ENCODE results near the gene NPHP3. TPM values are rescaled to one million over a fixed set of nuclear protein-coding genes. Genes with fewer than 3 reads are reported as not detected.
A peak's percentile ranks its signal among the peaks of the same experiment; 100 is the strongest.
"Not testable (repeated sequence)": the region's sequence is repeated elsewhere in the genome, so short reads cannot be mapped to it uniquely, and the experiment has no call there.

NPHP3 gene
- total RNA-seq (ENCODE audit: low replicate concordance): 9.1 and 22.4 TPM in 2 replicates
- long read RNA-seq, partial matches to known transcripts: 2 of 4 reads
- long read RNA-seq, other reads (novel, unspliced or antisense): 2 of 4 reads

DNA sequence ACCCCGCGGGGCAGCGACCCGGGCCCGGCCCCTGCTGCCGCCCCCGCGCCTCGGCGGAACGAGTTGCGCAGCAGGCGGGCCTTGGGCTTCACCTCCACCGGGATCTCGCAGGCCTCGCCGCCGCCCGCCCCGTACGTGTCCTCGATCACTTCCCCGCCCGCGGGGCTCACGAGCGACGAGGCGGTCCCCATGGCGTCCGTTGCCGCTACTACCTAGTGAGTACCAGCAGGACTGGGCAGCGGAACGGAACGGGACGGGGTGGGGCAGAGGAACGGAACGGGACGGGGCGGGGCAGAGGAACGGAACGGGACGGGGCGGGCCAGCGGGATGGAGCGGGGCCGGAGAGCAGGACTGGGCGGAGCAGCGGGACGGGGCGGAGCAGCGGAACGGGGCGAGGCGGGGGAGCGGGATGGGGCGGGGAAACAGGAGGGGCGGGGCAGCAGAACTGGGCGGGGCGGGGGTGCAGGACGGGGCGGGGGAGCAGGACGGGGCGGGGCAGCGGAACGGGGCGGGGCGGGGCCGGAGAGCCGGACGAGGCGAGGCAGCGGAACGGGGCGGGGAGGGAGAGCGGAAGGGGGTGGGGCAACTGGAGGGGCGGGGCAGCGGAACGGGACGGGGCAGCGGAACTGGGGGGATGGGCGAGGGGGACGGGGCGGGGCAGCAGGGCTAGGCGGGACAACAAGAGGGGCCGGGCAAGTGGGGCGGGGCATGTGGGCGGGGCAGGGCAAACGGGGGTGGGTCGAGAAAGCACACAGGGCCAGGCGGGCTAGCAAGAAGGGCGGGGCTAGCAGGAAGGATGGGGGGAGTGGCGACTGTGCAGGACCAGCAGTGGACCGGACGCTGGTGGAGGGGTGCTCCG is at the start of gene NPHP3:
NPHP3 (minus strand) TSS at position 245 of the 859 bp plus-strand sequence; CDS start at position 191, 54 bp downstream.
- Mint-ChIP-seq H3K36me3 (peaks cover 14% of the 10 kb centered on the region), H3K4me3 (peak within 1 kb of the TSS; percentile 96), H3K27me3 (no peaks in the 10 kb centered on the region), H3K4me1 (ENCODE audit: unreplicated experiment) (peaks cover 18% of the 10 kb centered on the region), H3K9me3 (no peaks in the 10 kb centered on the region), H3K27ac (peak within 1 kb of the TSS; percentile 90)
- DNase-seq (ENCODE audit: extremely low spot score, unreplicated experiment): peak; percentile 95
- TF ChIP-seq, protein P1, sequence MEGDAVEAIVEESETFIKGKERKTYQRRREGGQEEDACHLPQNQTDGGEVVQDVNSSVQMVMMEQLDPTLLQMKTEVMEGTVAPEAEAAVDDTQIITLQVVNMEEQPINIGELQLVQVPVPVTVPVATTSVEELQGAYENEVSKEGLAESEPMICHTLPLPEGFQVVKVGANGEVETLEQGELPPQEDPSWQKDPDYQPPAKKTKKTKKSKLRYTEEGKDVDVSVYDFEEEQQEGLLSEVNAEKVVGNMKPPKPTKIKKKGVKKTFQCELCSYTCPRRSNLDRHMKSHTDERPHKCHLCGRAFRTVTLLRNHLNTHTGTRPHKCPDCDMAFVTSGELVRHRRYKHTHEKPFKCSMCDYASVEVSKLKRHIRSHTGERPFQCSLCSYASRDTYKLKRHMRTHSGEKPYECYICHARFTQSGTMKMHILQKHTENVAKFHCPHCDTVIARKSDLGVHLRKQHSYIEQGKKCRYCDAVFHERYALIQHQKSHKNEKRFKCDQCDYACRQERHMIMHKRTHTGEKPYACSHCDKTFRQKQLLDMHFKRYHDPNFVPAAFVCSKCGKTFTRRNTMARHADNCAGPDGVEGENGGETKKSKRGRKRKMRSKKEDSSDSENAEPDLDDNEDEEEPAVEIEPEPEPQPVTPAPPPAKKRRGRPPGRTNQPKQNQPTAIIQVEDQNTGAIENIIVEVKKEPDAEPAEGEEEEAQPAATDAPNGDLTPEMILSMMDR (conservative IDR thresholded peaks at IDR 0.05): peak; percentile 55

- H3K4me3 Mint-ChIP-seq: no peak overlapping the region
- no peaks in the 10 kb centered on the region for H3K4me1 Mint-ChIP-seq (ENCODE audit: unreplicated experiment)
These were observed 36.5 kb upstream of the NPHP3 start for GRCh38 chr3:132758740-132759139.

GRCh38 chr3:132756108-132756650 is 34.0 kb upstream of the NPHP3 start:
- TF ChIP-seq, protein P1 (conservative IDR thresholded peaks at IDR 0.05): no peak
- Mint-ChIP-seq H3K27me3 (no peaks in the 10 kb centered on the region), H3K9me3 (no peaks in the 10 kb centered on the region), H3K4me1 (ENCODE audit: unreplicated experiment) (no peaks in the 10 kb centered on the region), H3K27ac (no peak overlapping the region), H3K36me3 (no peaks in the 10 kb centered on the region), H3K4me3 (no peak overlapping the region)
- DNase-seq (ENCODE audit: extremely low spot score, unreplicated experiment): no peak

More at GRCh38 chr3:132758740-132759139, 36.5 kb upstream of the NPHP3 start:
- H3K27me3 Mint-ChIP-seq: no peaks in the 10 kb centered on the region
- no peak for DNase-seq (ENCODE audit: extremely low spot score, unreplicated experiment)
- no peaks in the 10 kb centered on the region for H3K36me3 Mint-ChIP-seq
- no peak overlapping the region for H3K27ac Mint-ChIP-seq
- no peaks in the 10 kb centered on the region for H3K9me3 Mint-ChIP-seq
- TF ChIP-seq, protein P1 (conservative IDR thresholded peaks at IDR 0.05): no peak

GRCh38 chr3:132753946-132754345 is 31.7 kb upstream of the NPHP3 start:
- DNase-seq (ENCODE audit: extremely low spot score, unreplicated experiment): no peak
- no peak overlapping the region for H3K27ac Mint-ChIP-seq
- H3K9me3 Mint-ChIP-seq: no peaks in the 10 kb centered on the region
- H3K4me3 Mint-ChIP-seq: no peak overlapping the region
- no peaks in the 10 kb centered on the region for H3K4me1 Mint-ChIP-seq (ENCODE audit: unreplicated experiment)
- no peaks in the 10 kb centered on the region for H3K36me3 Mint-ChIP-seq
- TF ChIP-seq, protein P1 (conservative IDR thresholded peaks at IDR 0.05): no peak
- H3K27me3 Mint-ChIP-seq: no peaks in the 10 kb centered on the region

- TF ChIP-seq, protein P1 (conservative IDR thresholded peaks at IDR 0.05): no peak
- Mint-ChIP-seq H3K27me3 (peaks cover 4% of the 10 kb centered on the region), H3K27ac (no peak overlapping the region), H3K36me3 (no peaks in the 10 kb centered on the region), H3K9me3 (no peaks in the 10 kb centered on the region), H3K4me1 (ENCODE audit: unreplicated experiment) (no peaks in the 10 kb centered on the region), H3K4me3 (no peak overlapping the region)
- DNase-seq (ENCODE audit: extremely low spot score, unreplicated experiment): no peak
These were observed 27.6 kb upstream of the NPHP3 start for GRCh38 chr3:132749786-132750185.

- H3K36me3 Mint-ChIP-seq; H3K4me1 Mint-ChIP-seq (ENCODE audit: unreplicated experiment); DNase-seq (ENCODE audit: extremely low spot score, unreplicated experiment); H3K4me3 Mint-ChIP-seq; H3K9me3 Mint-ChIP-seq; H3K27ac Mint-ChIP-seq: not testable (repeated sequence)
- peaks cover 22% of the 10 kb centered on the region for H3K27me3 Mint-ChIP-seq
These were observed 24.5 kb upstream of the NPHP3 start for GRCh38 chr3:132746720-132747119.
